Loucy (cell line): Measurements from ENCODE around the gene BEAN1.

ENCODE experiments used
- CTCF ChIP-seq: fragments of 200-600 bp; sonication (generic); conservative IDR thresholded peaks from 2 replicates; pipeline ENCODE4 v1.5.1; 2014; ENCODE audit warnings: mild to moderate bottlenecking, antibody characterized with exemption, low read length
- EZH2phosphoT487 ChIP-seq: fragments of 200-600 bp; IDR thresholded peaks from 2 replicates; pipeline ENCODE4 v1.6.1; 2018; ENCODE audit warnings: antibody characterized with exemption, mild to moderate bottlenecking, moderate library complexity, borderline replicate concordance

- no peak for TF ChIP-seq CTCF
- no peak for TF ChIP-seq EZH2phosphoT487
Observed at GRCh38 chr16:66427871-66428681, 981 bp downstream of the BEAN1 start.
